Left cardiac atrium (tissue), 4 donors: Measurements from ENCODE around the gene ZNF468. TPM values are rescaled to one million over a fixed set of nuclear protein-coding genes. Genes with fewer than 3 reads are reported as not detected.
"Not testable (repeated sequence)": the region's sequence is repeated elsewhere in the genome, so short reads cannot be mapped to it uniquely, and the experiment has no call there.

Source experiments
- ATAC-seq, 2 donors: fragments of 200-7000 bp; cut with Tn5 transposase; one replicate each; pipeline ENCODE4 v1.9.1; 2020; ENCODE audit warnings: mild to moderate bottlenecking in 2 of 2, moderate library complexity in 2 of 2
- DNase-seq: peaks from one replicate; pipeline ENCODE4 v3.0.0-alpha.2; 2020
- intact Hi-C, 2 donors: fragments of 100-400 bp; cut with DNase I; formaldehyde crosslinking; loops; one replicate each; pipeline versions ENCODE4 v1.14.1 to v1.15.1; 2022 to 2023
- total RNA-seq, 2 donors: library from RNA; stranded (reverse); fragmentation: NEBNext Ultra II Directional; extraction: Animal tissue kit (Norgen Biotek cat#: 25700); gene quantifications; one replicate each; pipeline ENCODE4 v1.2.1, GENCODE V29; 2021
- donor health status: DM: no; HTN: yes; CAD: no.
- donor health status: DM: no; HTN: yes; CAD: no; lungs with severe emphysema.
- donor health status: DM: yes; HTN: yes; CAD: no.
- donor health status: Dilated cardiomyopathy.

Gene ZNF468
- total RNA-seq, 2 donors from 2014 or later, result 8.5 to 8.7 TPM

- ATAC-seq, DNase-seq, intact Hi-C loops: not testable (repeated sequence)
Measured at GRCh38 chr19:52840825-52841465, 16.5 kb downstream of the ZNF468 start.

- intact Hi-C loops, ATAC-seq, DNase-seq: not testable (repeated sequence)
Measured at GRCh38 chr19:52834289-52834688, 23.1 kb downstream of the ZNF468 start.

- ATAC-seq, intact Hi-C loops, DNase-seq: not testable (repeated sequence)
Measured at GRCh38 chr19:52833541-52833940, 23.9 kb downstream of the ZNF468 start.

GRCh38 chr19:52829866-52830265 is 27.6 kb downstream of the ZNF468 start:
- intact Hi-C loops, ATAC-seq, DNase-seq: not testable (repeated sequence)

GRCh38 chr19:52825765-52826164 is 31.7 kb downstream of the ZNF468 start:
- DNase-seq (no peak), ATAC-seq (no peak)
- intact Hi-C loops, result no loop called here

GRCh38 chr19:52823676-52824075 is 33.7 kb downstream of the ZNF468 start:
- DNase-seq (no peak), ATAC-seq (no peak)
- intact Hi-C loops, result no loop called here

GRCh38 chr19:52821204-52821960 is 36.0 kb downstream of the ZNF468 start, which contains the start of gene ZNF28:
TSS of gene ZNF28 (minus strand) at chr19:52821633. CDS start at chr19:52817958, 3,675 bp downstream.
- intact Hi-C loops, result loop anchor here in 1 of 2 donors (2.0 kb wide), 1 partner anchor 33 kb away; no protein-coding TSS in a partner anchor
- ATAC-seq, result peak; percentile 100
- DNase-seq, result peak; percentile 88

GRCh38 chr19:52820472-52821203 is 36.8 kb downstream of the ZNF468 start:
- peak; percentile 58 to 72 for ATAC-seq
- intact Hi-C loops, result loop anchor here in 1 of 2 donors (2.0 kb wide), 1 partner anchor 34 kb away; no protein-coding TSS in a partner anchor
- DNase-seq, result peak; percentile 60

- DNase-seq, result no peak
- no peak for ATAC-seq
- intact Hi-C loops, result no loop called here
Measured at GRCh38 chr19:52809801-52810200, 47.6 kb downstream of the ZNF468 start.

- DNase-seq, intact Hi-C loops: not testable (repeated sequence)
Measured at GRCh38 chr19:52799950-52800640, 57.3 kb downstream of the ZNF468 start.

GRCh38 chr19:52789440-52789839 is 68.0 kb downstream of the ZNF468 start:
- intact Hi-C loops, result no loop called here

More at GRCh38 chr19:52799950-52800640, 57.3 kb downstream of the ZNF468 start:
- ATAC-seq, result not testable (repeated sequence)

More at GRCh38 chr19:52789440-52789839, 68.0 kb downstream of the ZNF468 start:
- DNase-seq, result no peak
- ATAC-seq, result no peak

Other genes starting within 250 kb of the ZNF468 start
- 10 to 100 TPM; 18.2 to 19.3 TPM for gene ZNF83, start 219.3 kb downstream of the ZNF468 start, total RNA-seq
- 10 to 100 TPM in 1 of 2 donors, 1 to 10 TPM in 1; 9.2 to 11.3 TPM for gene ZNF611, start 122.6 kb downstream of the ZNF468 start, total RNA-seq
- 1 to 10 TPM; 3.9 to 4.4 TPM for gene ZNF600, start 70.8 kb downstream of the ZNF468 start, total RNA-seq
- 1 to 10 TPM; 8.6 to 9.0 TPM for gene ZNF28, start 36.0 kb downstream of the ZNF468 start, total RNA-seq
- gene ZNF320, start 40.0 kb upstream of the ZNF468 start, total RNA-seq, result 10 to 100 TPM; 10.7 to 12.9 TPM
- 1 to 10 TPM; 1.7 to 1.9 TPM for gene ZNF888, start 65.8 kb upstream of the ZNF468 start, total RNA-seq
- gene ZNF816, start 105.3 kb upstream of the ZNF468 start, total RNA-seq, result 1 to 10 TPM; 3.8 to 5.1 TPM
- not detected for gene ERVV-1, start 156.3 kb upstream of the ZNF468 start, total RNA-seq
- not detected for gene ERVV-2, start 187.1 kb upstream of the ZNF468 start, total RNA-seq
- 10 to 100 TPM; 16.5 to 17.0 TPM for gene ZNF160, start 245.8 kb upstream of the ZNF468 start, total RNA-seq